Karpas-422 (cell line): ENCODE data around the gene FGF19. TPM values are rescaled to one million over a fixed set of nuclear protein-coding genes. Genes with fewer than 3 reads are reported as not detected.

Source experiments
- DNase-seq: peaks from one replicate; pipeline ENCODE4 v3.0.0-alpha.2; 2015
- H2AFZ ChIP-seq: fragments of 200-600 bp; sonication (generic); 2 replicates; pipeline ENCODE4 v1.6.1; 2014; ENCODE audit warnings: antibody characterized with exemption, low read length, mixed read lengths
- H3K27ac ChIP-seq: fragments of 200-600 bp; sonication (generic); 2 replicates; pipeline ENCODE4 v1.5.1; 2014; ENCODE audit warnings: mild to moderate bottlenecking, low read length, moderate library complexity
- H3K27me3 ChIP-seq: fragments of 200-600 bp; sonication (generic); 2 replicates; pipeline ENCODE4 v1.6.1; 2014; ENCODE audit warnings: low read length, mixed read lengths
- H3K36me3 ChIP-seq: fragments of 200-600 bp; sonication (generic); 2 replicates; pipeline ENCODE4 v1.6.1; 2014; ENCODE audit warnings: low read length, mixed read lengths; ENCODE audit not compliant: insufficient read depth
- H3K4me1 ChIP-seq: fragments of 200-600 bp; sonication (generic); 2 replicates; pipeline ENCODE4 v1.6.1; 2014; ENCODE audit warnings: mild to moderate bottlenecking, low read length, mixed read lengths
- H3K4me2 ChIP-seq: fragments of 200-600 bp; sonication (generic); 2 replicates; pipeline ENCODE4 v1.6.1; 2014; ENCODE audit warnings: low read length, low read depth, mild to moderate bottlenecking; ENCODE audit not compliant: poor library complexity, severe bottlenecking
- H3K4me3 ChIP-seq: fragments of 200-600 bp; sonication (generic); 2 replicates; pipeline ENCODE4 v1.5.1; 2014; ENCODE audit warnings: mild to moderate bottlenecking, antibody characterized with exemption, low read length, mixed read lengths
- H3K79me2 ChIP-seq: fragments of 200-600 bp; sonication (generic); 2 replicates; pipeline ENCODE4 v1.6.1; 2014; ENCODE audit warnings: mild to moderate bottlenecking, low read length, mixed read lengths
- H3K9ac ChIP-seq: fragments of 200-600 bp; sonication (generic); 2 replicates; pipeline ENCODE4 v1.6.0; 2014; ENCODE audit warnings: low read length
- H3K9me2 ChIP-seq: fragments of 200-600 bp; sonication (generic), shearing (Covaris generic); replicated peaks from 2 replicates; pipeline ENCODE4 v1.6.0; 2014; ENCODE audit warnings: mild to moderate bottlenecking, low read length, moderate library complexity; ENCODE audit not compliant: insufficient read depth
- H3K9me3 ChIP-seq: fragments of 300-700, 200-600 bp; sonication (generic); 2 replicates; pipeline ENCODE4 v1.6.1; 2014; ENCODE audit warnings: low read length, mixed read lengths
- H4K20me1 ChIP-seq: fragments of 200-600 bp; sonication (generic); 2 replicates; pipeline ENCODE4 v1.6.1; 2014; ENCODE audit warnings: mild to moderate bottlenecking, antibody characterized with exemption, low read length, low read depth; ENCODE audit not compliant: insufficient read depth
- total RNA-seq: library from RNA; depleted of rRNA; stranded (reverse); fragments of >200 nt; shearing (Covaris generic); gene quantifications from 2 replicates; pipeline ENCODE4 v1.2.3, GENCODE V29; 2014; ENCODE audit warnings: low replicate concordance

FGF19 gene
- total RNA-seq, 1 experiment from 2014 or later = not detected

- Histone ChIP-seq H3K4me3 (no peak overlapping the region), H3K4me2 (no peak overlapping the region), H3K4me1 (no peaks in the 10 kb centered on the region), H3K27me3 (peaks cover 3% of the 10 kb centered on the region; the same call in 1 of the 2 replicates), H3K9me3 (no peaks in the 10 kb centered on the region), H4K20me1 (no peaks in the 10 kb centered on the region), H3K36me3 (no peaks in the 10 kb centered on the region), H3K9me2 (no peaks in the 10 kb centered on the region), H3K9ac (no peak overlapping the region), H2AFZ (no peak overlapping the region), H3K27ac (no peak overlapping the region), H3K79me2 (no peaks in the 10 kb centered on the region)
- no peak for DNase-seq
Measured at GRCh38 chr11:69686856-69687255, 17.0 kb downstream of the FGF19 start.

- Histone ChIP-seq H3K4me3 (no peak overlapping the region), H2AFZ (no peak overlapping the region), H3K36me3 (no peaks in the 10 kb centered on the region), H3K9me2 (no peaks in the 10 kb centered on the region), H3K27me3 (peaks cover 3% of the 10 kb centered on the region; the same call in 1 of the 2 replicates), H3K4me1 (no peaks in the 10 kb centered on the region), H3K27ac (no peak overlapping the region), H3K79me2 (no peaks in the 10 kb centered on the region), H4K20me1 (no peaks in the 10 kb centered on the region), H3K4me2 (no peak overlapping the region), H3K9ac (no peak overlapping the region), H3K9me3 (no peaks in the 10 kb centered on the region)
- no peak for DNase-seq
Measured at GRCh38 chr11:69686452-69686851, 17.4 kb downstream of the FGF19 start.

- Histone ChIP-seq H3K4me3 (no peak overlapping the region), H3K4me1 (no peaks in the 10 kb centered on the region), H3K9ac (no peak overlapping the region), H3K27me3 (peaks cover 3% of the 10 kb centered on the region; the same call in 1 of the 2 replicates), H3K9me2 (no peaks in the 10 kb centered on the region), H3K9me3 (no peaks in the 10 kb centered on the region), H3K36me3 (no peaks in the 10 kb centered on the region), H3K4me2 (no peak overlapping the region), H3K79me2 (no peaks in the 10 kb centered on the region), H2AFZ (no peak overlapping the region), H3K27ac (no peak overlapping the region), H4K20me1 (no peaks in the 10 kb centered on the region)
- no peak for DNase-seq
Measured at GRCh38 chr11:69685348-69685747, 18.5 kb downstream of the FGF19 start.

- no peak for DNase-seq
- no peak overlapping the region for H2AFZ ChIP-seq
- H3K79me2 ChIP-seq = no peaks in the 10 kb centered on the region
- H3K9ac ChIP-seq = no peak overlapping the region
- no peak overlapping the region for H3K27ac ChIP-seq
- peaks cover 3% of the 10 kb centered on the region; the same call in 1 of the 2 replicates for H3K27me3 ChIP-seq
- no peak overlapping the region for H3K4me2 ChIP-seq
- H4K20me1 ChIP-seq = no peaks in the 10 kb centered on the region
- no peaks in the 10 kb centered on the region for H3K9me3 ChIP-seq
- no peaks in the 10 kb centered on the region for H3K4me1 ChIP-seq
- H3K4me3 ChIP-seq = no peak overlapping the region
- no peaks in the 10 kb centered on the region for H3K9me2 ChIP-seq
- H3K36me3 ChIP-seq = no peaks in the 10 kb centered on the region
Measured at GRCh38 chr11:69684651-69685050, 19.2 kb downstream of the FGF19 start.

DNA sequence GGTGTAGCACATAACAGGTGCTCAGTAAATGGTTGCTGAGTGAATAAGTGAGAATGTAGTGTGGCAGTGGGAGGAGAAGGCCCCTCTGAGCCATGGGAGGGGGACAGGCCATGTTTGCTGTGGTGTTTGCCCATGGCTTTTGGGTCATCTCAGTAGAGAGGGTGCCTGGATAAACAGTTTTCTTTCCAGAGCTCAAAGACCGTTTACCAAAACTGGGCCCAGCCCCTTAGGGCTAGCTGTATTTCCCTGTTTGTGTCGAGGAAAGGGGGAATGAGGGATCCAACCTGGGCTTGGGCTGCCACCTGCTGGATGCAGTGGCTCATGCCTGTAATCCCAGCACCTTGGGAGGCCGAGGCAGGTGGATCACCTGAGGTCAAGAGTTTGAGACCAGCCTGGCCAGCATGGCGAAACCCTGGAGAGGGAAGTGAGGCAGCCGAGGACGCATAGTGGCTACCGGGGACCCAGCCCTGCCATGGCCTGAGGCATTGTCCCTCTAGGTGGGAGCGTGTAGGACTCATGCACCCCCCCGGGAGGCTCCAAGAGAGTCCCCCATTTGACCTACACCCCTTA is 20.0 kb downstream of the FGF19 start:
- Histone ChIP-seq H3K36me3 (no peaks in the 10 kb centered on the region), H3K9me2 (no peaks in the 10 kb centered on the region), H3K9ac (no peak overlapping the region), H3K9me3 (no peaks in the 10 kb centered on the region), H2AFZ (no peak overlapping the region), H3K4me1 (no peaks in the 10 kb centered on the region), H3K4me2 (no peak overlapping the region), H4K20me1 (no peaks in the 10 kb centered on the region), H3K27ac (no peak overlapping the region), H3K79me2 (no peaks in the 10 kb centered on the region), H3K27me3 (peaks cover 3% of the 10 kb centered on the region; the same call in 1 of the 2 replicates), H3K4me3 (no peak overlapping the region)
- peak; percentile 51 for DNase-seq

DNA sequence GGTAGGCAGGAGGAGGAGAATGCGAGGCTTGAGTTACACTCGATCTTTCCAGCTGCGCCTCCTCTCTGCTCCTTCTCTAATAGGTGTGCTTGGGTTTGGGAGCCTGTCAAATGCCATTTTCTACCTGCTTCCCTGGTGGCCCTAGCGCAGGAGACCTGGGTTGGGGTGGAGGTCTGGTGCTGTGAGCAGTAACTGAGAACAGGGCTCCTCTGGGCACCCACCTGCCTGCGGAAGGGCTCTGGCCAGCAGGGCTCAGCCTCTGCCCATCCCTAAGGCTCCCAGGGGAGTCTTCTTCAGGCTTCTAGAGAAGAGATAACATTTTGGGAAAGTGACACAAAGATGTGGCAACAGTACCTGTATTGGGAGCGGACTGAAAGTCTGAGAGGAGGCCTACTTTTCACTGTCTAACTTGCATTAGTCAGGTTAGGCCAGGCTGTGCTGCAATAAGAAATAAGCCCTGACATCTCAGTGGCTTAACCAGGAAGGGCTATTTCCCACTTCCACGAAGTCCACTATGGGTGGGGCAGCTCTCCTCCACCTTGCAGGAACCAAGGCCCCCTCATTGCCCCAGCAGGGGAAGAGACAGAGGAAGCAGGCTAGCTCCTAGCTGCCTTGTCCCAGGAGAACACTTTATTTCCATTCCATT is 21.0 kb downstream of the FGF19 start:
- H3K4me2 ChIP-seq = no peak overlapping the region
- no peaks in the 10 kb centered on the region for H3K4me1 ChIP-seq
- H3K9me2 ChIP-seq = no peaks in the 10 kb centered on the region
- H3K36me3 ChIP-seq = no peaks in the 10 kb centered on the region
- H3K9me3 ChIP-seq = no peaks in the 10 kb centered on the region
- no peak overlapping the region for H2AFZ ChIP-seq
- DNase-seq = no peak
- no peak overlapping the region for H3K27ac ChIP-seq
- no peaks in the 10 kb centered on the region for H3K79me2 ChIP-seq
- no peak overlapping the region for H3K9ac ChIP-seq
- peaks cover 3% of the 10 kb centered on the region; the same call in 1 of the 2 replicates for H3K27me3 ChIP-seq
- no peaks in the 10 kb centered on the region for H4K20me1 ChIP-seq
- no peak overlapping the region for H3K4me3 ChIP-seq

DNA sequence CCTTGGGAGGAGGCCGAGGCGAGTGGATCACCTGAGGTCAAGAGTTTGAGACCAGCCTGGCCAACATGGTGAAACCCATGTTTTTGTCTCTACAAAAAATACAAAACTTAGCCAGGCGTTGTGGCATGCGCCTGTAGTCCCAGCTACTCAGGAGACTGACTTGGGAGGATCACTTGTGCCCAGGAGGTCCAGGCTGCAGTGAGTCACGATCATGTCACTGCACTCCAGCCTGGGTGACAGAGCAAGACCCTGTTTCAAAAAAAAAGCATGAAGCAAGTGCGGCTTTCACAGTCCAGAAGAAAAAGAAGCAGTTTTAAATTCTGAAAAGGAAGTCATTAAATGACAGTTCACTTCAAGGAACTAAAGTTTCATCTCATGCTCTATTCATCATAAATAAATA is 21.6 kb downstream of the FGF19 start:
- no peak overlapping the region for H3K4me2 ChIP-seq
- H3K27me3 ChIP-seq = peaks cover 3% of the 10 kb centered on the region; the same call in 1 of the 2 replicates
- H4K20me1 ChIP-seq = no peaks in the 10 kb centered on the region
- no peak overlapping the region for H3K27ac ChIP-seq
- no peaks in the 10 kb centered on the region for H3K9me2 ChIP-seq
- H3K79me2 ChIP-seq = no peaks in the 10 kb centered on the region
- H3K36me3 ChIP-seq = no peaks in the 10 kb centered on the region
- no peak overlapping the region for H2AFZ ChIP-seq
- no peaks in the 10 kb centered on the region for H3K9me3 ChIP-seq
- H3K4me1 ChIP-seq = no peaks in the 10 kb centered on the region
- H3K9ac ChIP-seq = no peak overlapping the region
- DNase-seq = no peak
- no peak overlapping the region for H3K4me3 ChIP-seq

- H3K4me3 ChIP-seq = no peak overlapping the region
- DNase-seq = no peak
- H3K27ac ChIP-seq = no peak overlapping the region
- H3K27me3 ChIP-seq = peaks cover 3% of the 10 kb centered on the region; the same call in 1 of the 2 replicates
- no peak overlapping the region for H2AFZ ChIP-seq
- no peaks in the 10 kb centered on the region for H3K36me3 ChIP-seq
- H3K4me1 ChIP-seq = no peaks in the 10 kb centered on the region
- no peak overlapping the region for H3K4me2 ChIP-seq
- no peaks in the 10 kb centered on the region for H3K79me2 ChIP-seq
- no peaks in the 10 kb centered on the region for H4K20me1 ChIP-seq
- no peak overlapping the region for H3K9ac ChIP-seq
- no peaks in the 10 kb centered on the region for H3K9me2 ChIP-seq
- H3K9me3 ChIP-seq = no peaks in the 10 kb centered on the region
Measured at GRCh38 chr11:69680688-69681087, 23.1 kb downstream of the FGF19 start.
